Endodermal cell (in vitro differentiated cells): ENCODE data around the gene CCNG1. TPM values are rescaled to one million over a fixed set of nuclear protein-coding genes. Genes with fewer than 3 reads are reported as not detected.
A peak's percentile ranks its signal among the peaks of the same experiment; 100 is the strongest.
"Not testable (repeated sequence)": the region's sequence is repeated elsewhere in the genome, so short reads cannot be mapped to it uniquely, and the experiment has no call there.

Source experiments
- DNase-seq: peaks from one replicate; pipeline ENCODE4 v3.0.0-alpha.2; 2017
- H3K27ac ChIP-seq: 2 replicates; pipeline ENCODE4 v1.5.1; 2013; ENCODE audit warnings: mild to moderate bottlenecking, low read depth, low read length, moderate library complexity
- H3K27me3 ChIP-seq: 2 replicates; pipeline ENCODE4 v1.6.1; 2013; ENCODE audit warnings: mild to moderate bottlenecking, low read length, moderate library complexity; ENCODE audit not compliant: insufficient read depth, control insufficient read depth, poor library complexity, severe bottlenecking
- H3K36me3 ChIP-seq: 2 replicates; pipeline ENCODE4 v1.7.0; 2013; ENCODE audit warnings: mild to moderate bottlenecking, low read length, moderate library complexity; ENCODE audit not compliant: control insufficient read depth, insufficient read depth
- H3K4me1 ChIP-seq: one replicate; pipeline ENCODE4 v1.7.0; 2013; ENCODE audit warnings: low read length; ENCODE audit not compliant: control insufficient read depth, insufficient read depth
- H3K4me3 ChIP-seq: 2 replicates; pipeline ENCODE4 v1.5.1; 2013; ENCODE audit warnings: mild to moderate bottlenecking, low read length, moderate library complexity
- H3K9ac ChIP-seq: 2 replicates; pipeline ENCODE4 v1.6.1; 2013; ENCODE audit warnings: mild to moderate bottlenecking, low read length, moderate library complexity; ENCODE audit not compliant: poor library complexity, severe bottlenecking; ENCODE audit errors: extremely low read depth
- H3K9me3 ChIP-seq: 2 replicates; pipeline ENCODE4 v1.6.1; 2013; ENCODE audit warnings: mild to moderate bottlenecking, low read length, moderate library complexity; ENCODE audit not compliant: control insufficient read depth
- H3K27ac Mint-ChIP-seq: 2 replicates; pipeline ENCODE4 v1.8.0; 2020; ENCODE audit warnings: mixed read lengths
- H3K27me3 Mint-ChIP-seq: 2 replicates; pipeline ENCODE4 v1.8.0; 2021; ENCODE audit warnings: mild to moderate bottlenecking, mixed read lengths; ENCODE audit not compliant: insufficient read depth
- H3K36me3 Mint-ChIP-seq: 2 replicates; pipeline ENCODE4 v1.8.0; 2020; ENCODE audit warnings: low read depth, mixed read lengths
- H3K4me1 Mint-ChIP-seq: 2 replicates; pipeline ENCODE4 v1.8.0; 2020; ENCODE audit warnings: mixed read lengths
- H3K4me3 Mint-ChIP-seq: 2 replicates; pipeline ENCODE4 v1.8.0; 2020; ENCODE audit warnings: mild to moderate bottlenecking, moderate library complexity, mixed read lengths
- H3K9me3 Mint-ChIP-seq: 2 replicates; pipeline ENCODE4 v1.8.0; 2020; ENCODE audit warnings: mild to moderate bottlenecking, mixed read lengths
- WGBS, 2 experiments: methylation state at CpG; one replicate each; pipeline versions ENCODE4 v1.1.5 to v1.1.7; 2013; ENCODE audit warnings: missing lambda C conversion rate in 2 of 2, mixed read lengths in 1 of 2; ENCODE audit not compliant: insufficient coverage in 1 of 2, insufficient read length in 1 of 2; 5-methylcytosine and 5-hydroxymethylcytosine counted together
- total RNA-seq, 2 donors: library from RNA; stranded (reverse); fragmentation: NEBNext Ultra II Directional in 1 of 2; extraction: Animal tissue kit (Norgen Biotek cat#: 25700) in 1 of 2; gene quantifications; 2 replicates in 1 of 2; 3 replicates in 1 of 2; pipeline ENCODE4 v1.2.1, GENCODE V29; 2021
- TF ChIP-seq, protein P1 (sequence below): fragments of 200-600 bp; sonication (generic); conservative IDR thresholded peaks from 2 replicates; pipeline ENCODE4 v1.5.0; 2021; ENCODE audit warnings: antibody characterized with exemption, mild to moderate bottlenecking

Gene CCNG1
- total RNA-seq, 2 donors from 2014 or later = 542 to 622 TPM

DNA sequence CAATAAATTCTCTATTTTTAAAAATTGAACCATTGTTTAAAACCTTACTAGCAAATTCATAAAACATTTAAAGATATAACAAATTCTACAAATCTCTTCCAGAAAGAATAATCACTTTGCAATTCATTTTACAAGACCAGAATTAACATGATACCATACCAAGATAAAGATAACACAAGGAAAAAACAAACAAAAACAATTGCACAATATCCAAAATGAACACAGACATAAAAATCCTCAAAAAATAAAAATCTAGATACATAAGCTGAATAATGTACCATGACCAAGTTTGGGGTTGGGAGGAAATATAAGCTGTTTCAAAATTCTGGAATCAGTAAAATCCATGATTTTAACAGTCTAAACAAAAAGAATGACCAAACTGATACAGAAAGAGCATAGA is 11.1 kb downstream of the CCNG1 start:
- TF ChIP-seq, protein P1, sequence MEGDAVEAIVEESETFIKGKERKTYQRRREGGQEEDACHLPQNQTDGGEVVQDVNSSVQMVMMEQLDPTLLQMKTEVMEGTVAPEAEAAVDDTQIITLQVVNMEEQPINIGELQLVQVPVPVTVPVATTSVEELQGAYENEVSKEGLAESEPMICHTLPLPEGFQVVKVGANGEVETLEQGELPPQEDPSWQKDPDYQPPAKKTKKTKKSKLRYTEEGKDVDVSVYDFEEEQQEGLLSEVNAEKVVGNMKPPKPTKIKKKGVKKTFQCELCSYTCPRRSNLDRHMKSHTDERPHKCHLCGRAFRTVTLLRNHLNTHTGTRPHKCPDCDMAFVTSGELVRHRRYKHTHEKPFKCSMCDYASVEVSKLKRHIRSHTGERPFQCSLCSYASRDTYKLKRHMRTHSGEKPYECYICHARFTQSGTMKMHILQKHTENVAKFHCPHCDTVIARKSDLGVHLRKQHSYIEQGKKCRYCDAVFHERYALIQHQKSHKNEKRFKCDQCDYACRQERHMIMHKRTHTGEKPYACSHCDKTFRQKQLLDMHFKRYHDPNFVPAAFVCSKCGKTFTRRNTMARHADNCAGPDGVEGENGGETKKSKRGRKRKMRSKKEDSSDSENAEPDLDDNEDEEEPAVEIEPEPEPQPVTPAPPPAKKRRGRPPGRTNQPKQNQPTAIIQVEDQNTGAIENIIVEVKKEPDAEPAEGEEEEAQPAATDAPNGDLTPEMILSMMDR = no peak
- H3K27ac Mint-ChIP-seq = peak overlapping the region; percentile 27
- peaks cover 79% of the 10 kb centered on the region for H3K36me3 ChIP-seq

DNA sequence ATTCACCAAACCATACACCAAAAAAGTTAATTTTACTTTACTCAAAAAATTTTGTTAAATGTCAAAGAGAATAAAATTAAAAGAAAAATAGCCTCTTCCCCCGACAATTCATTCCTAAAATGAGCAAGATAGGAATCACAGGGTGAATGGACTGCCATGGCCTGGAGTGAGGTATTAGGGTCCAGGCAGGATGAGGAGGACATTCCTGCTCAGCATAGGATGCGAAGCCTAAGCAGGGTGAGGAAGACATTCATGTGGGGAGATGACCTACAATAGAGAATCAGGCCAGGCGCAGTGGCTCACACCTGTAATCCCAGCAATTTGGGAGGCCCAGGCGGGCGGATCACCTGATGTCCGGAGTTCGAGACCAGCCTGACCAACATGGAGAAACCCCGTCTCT is 14.1 kb downstream of the CCNG1 start:
- DNase-seq = no peak
- Mint-ChIP-seq H3K4me1 (peaks cover 4% of the 10 kb centered on the region), H3K27ac (no peak overlapping the region), H3K4me3 (no peak overlapping the region), H3K36me3 (peaks cover 69% of the 10 kb centered on the region), H3K27me3 (no peaks in the 10 kb centered on the region), H3K9me3 (no peaks in the 10 kb centered on the region)
- no peak overlapping the region for H3K9ac ChIP-seq
- H3K9me3 ChIP-seq = no peaks in the 10 kb centered on the region
- peaks cover 74% of the 10 kb centered on the region for H3K36me3 ChIP-seq
- TF ChIP-seq, protein P1 = no peak
- H3K4me3 ChIP-seq = no peak overlapping the region
- H3K27ac ChIP-seq = no peak overlapping the region
- 96 to 98% methylated on average over 8 of the region's 8 CpGs for WGBS, 2 experiments
- H3K27me3 ChIP-seq = no peaks in the 10 kb centered on the region
- H3K4me1 ChIP-seq = peaks cover 6% of the 10 kb centered on the region

More for the DNA sequence above, 11.1 kb downstream of the CCNG1 start:
- no peaks in the 10 kb centered on the region for H3K9me3 ChIP-seq
- no peak for DNase-seq
- H3K4me3 ChIP-seq = no peak overlapping the region
- H3K27me3 ChIP-seq = no peaks in the 10 kb centered on the region
- H3K27ac ChIP-seq = no peak overlapping the region
- Mint-ChIP-seq H3K9me3 (no peaks in the 10 kb centered on the region), H3K36me3 (peaks cover 73% of the 10 kb centered on the region), H3K4me1 (peaks cover 4% of the 10 kb centered on the region), H3K4me3 (no peak overlapping the region), H3K27me3 (no peaks in the 10 kb centered on the region)
- H3K9ac ChIP-seq = no peak overlapping the region
- peaks cover 2% of the 10 kb centered on the region for H3K4me1 ChIP-seq

DNA sequence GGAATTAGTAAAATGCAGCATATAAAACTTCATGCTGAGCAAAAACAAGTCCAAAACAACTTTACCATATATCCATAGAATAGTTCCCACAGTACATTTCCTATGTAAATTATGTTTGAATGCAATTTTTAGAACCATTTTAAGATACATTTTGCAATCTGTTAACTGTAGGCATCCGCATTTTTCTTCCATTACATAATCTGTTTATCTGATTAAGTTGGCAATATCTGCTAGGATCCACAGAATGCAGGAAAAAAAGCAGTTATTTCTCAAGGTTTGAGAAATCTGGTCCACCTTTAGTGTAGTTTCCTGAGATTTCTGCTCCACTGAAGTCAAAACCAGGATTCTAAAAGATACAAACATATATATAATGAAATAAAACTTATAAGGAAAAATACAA is 16.3 kb downstream of the CCNG1 start:
- TF ChIP-seq, protein P1 = no peak
- Mint-ChIP-seq H3K27ac (no peak overlapping the region), H3K9me3 (no peaks in the 10 kb centered on the region), H3K27me3 (no peaks in the 10 kb centered on the region), H3K36me3 (peaks cover 56% of the 10 kb centered on the region), H3K4me1 (peaks cover 7% of the 10 kb centered on the region), H3K4me3 (no peak overlapping the region)
- no peak overlapping the region for H3K27ac ChIP-seq
- no peaks in the 10 kb centered on the region for H3K27me3 ChIP-seq
- no peaks in the 10 kb centered on the region for H3K9me3 ChIP-seq
- peaks cover 6% of the 10 kb centered on the region for H3K4me1 ChIP-seq
- WGBS, 2 experiments = 100% methylated on average over 1 of the region's 1 CpG; no CpG with 5 or more reads in 1 of the 2 experiments
- DNase-seq = no peak
- H3K4me3 ChIP-seq = no peak overlapping the region
- no peak overlapping the region for H3K9ac ChIP-seq
- H3K36me3 ChIP-seq = peaks cover 54% of the 10 kb centered on the region

DNA sequence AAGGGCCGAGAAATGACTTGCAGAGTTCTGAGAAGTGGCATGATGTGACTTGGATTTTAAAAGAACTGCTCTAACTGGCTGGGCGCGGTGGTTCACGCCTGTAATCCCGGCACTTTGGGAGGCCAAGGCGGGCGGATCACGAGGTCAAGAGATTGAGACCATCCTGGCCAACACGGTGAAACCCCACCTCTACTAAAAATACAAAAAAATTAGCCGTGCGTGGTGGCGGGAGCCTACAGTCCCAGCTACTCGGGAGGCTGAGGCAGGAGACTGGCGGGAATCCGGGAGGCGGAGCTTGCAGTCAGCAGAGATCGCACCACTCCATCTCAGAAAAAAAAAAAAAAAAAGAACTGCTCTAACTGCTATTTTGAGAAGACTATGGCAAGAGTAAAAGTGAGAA is 18.0 kb downstream of the CCNG1 start:
- not testable (repeated sequence) for H3K9me3 Mint-ChIP-seq, H3K4me1 Mint-ChIP-seq, H3K9me3 ChIP-seq, H3K4me3 ChIP-seq, H3K27ac Mint-ChIP-seq, H3K27me3 Mint-ChIP-seq, DNase-seq, H3K9ac ChIP-seq, H3K4me3 Mint-ChIP-seq, H3K27ac ChIP-seq, H3K4me1 ChIP-seq, H3K27me3 ChIP-seq
- H3K36me3 Mint-ChIP-seq = peaks cover 43% of the 10 kb centered on the region
- peaks cover 49% of the 10 kb centered on the region for H3K36me3 ChIP-seq
- WGBS, 2 experiments = 87 to 97% methylated on average over 7 to 16 of the region's 17 CpGs
